ENCODE data around the gene NBPF3.
"Not testable (repeated sequence)": the region's sequence is repeated elsewhere in the genome, so short reads cannot be mapped to it uniquely, and the experiment has no call there.

NBPF3 gene

GRCh38 chr1:21406659-21407058, 33.3 kb upstream of the NBPF3 start:
- TF ChIP-seq CTCF (IDR thresholded peaks at IDR 0.05) = no peak
- H3K27me3 ChIP-seq = peaks cover 18% of the 10 kb centered on the region
- no peak overlapping the region for H3K27ac ChIP-seq
- no peaks in the 10 kb centered on the region for H3K4me1 ChIP-seq (ENCODE audit: control insufficient read depth in 1 of 2, insufficient read depth in 1 of 2, low read depth in 1 of 2, low read length in 1 of 2)
- H3K9me3 ChIP-seq = no peaks in the 10 kb centered on the region
- no peak overlapping the region for H3K4me3 ChIP-seq (ENCODE audit: low read depth in 1 of 2, low read length in 1 of 2)
- H3K36me3 ChIP-seq = no peaks in the 10 kb centered on the region

- peaks cover 18% of the 10 kb centered on the region for H3K27me3 ChIP-seq
- H3K27ac ChIP-seq; H3K4me1 ChIP-seq (ENCODE audit: control insufficient read depth in 1 of 2, insufficient read depth in 1 of 2, low read depth in 1 of 2, low read length in 1 of 2); H3K4me3 ChIP-seq (ENCODE audit: low read depth in 1 of 2, low read length in 1 of 2); H3K9me3 ChIP-seq; H3K36me3 ChIP-seq: not testable (repeated sequence)
Measured at GRCh38 chr1:21409897-21410296, 30.0 kb upstream of the NBPF3 start.

- Histone ChIP-seq H3K4me1 (ENCODE audit: control insufficient read depth in 1 of 2, insufficient read depth in 1 of 2, low read depth in 1 of 2, low read length in 1 of 2) (no peaks in the 10 kb centered on the region), H3K27me3 (peaks cover 4% of the 10 kb centered on the region), H3K9me3 (no peaks in the 10 kb centered on the region), H3K36me3 (no peaks in the 10 kb centered on the region), H3K27ac (no peak overlapping the region), H3K4me3 (ENCODE audit: low read depth in 1 of 2, low read length in 1 of 2) (no peak overlapping the region)
- TF ChIP-seq CTCF (IDR thresholded peaks at IDR 0.05) = no peak
Measured at GRCh38 chr1:21414015-21414414, 25.9 kb upstream of the NBPF3 start.

- not testable (repeated sequence) for H3K9me3 ChIP-seq; H3K36me3 ChIP-seq; H3K4me3 ChIP-seq (ENCODE audit: low read depth in 1 of 2, low read length in 1 of 2); H3K4me1 ChIP-seq (ENCODE audit: control insufficient read depth in 1 of 2, insufficient read depth in 1 of 2, low read depth in 1 of 2, low read length in 1 of 2); H3K27ac ChIP-seq
- peaks cover 12% of the 10 kb centered on the region for H3K27me3 ChIP-seq
Measured at GRCh38 chr1:21420378-21420777, 19.6 kb upstream of the NBPF3 start.

- not testable (repeated sequence) for H3K27ac ChIP-seq; H3K36me3 ChIP-seq; H3K4me1 ChIP-seq (ENCODE audit: control insufficient read depth in 1 of 2, insufficient read depth in 1 of 2, low read depth in 1 of 2, low read length in 1 of 2); H3K9me3 ChIP-seq; H3K4me3 ChIP-seq (ENCODE audit: low read depth in 1 of 2, low read length in 1 of 2)
- H3K27me3 ChIP-seq = peaks cover 13% of the 10 kb centered on the region
Measured at GRCh38 chr1:21421307-21421706, 18.6 kb upstream of the NBPF3 start.

- not testable (repeated sequence) for H3K4me3 ChIP-seq (ENCODE audit: low read depth in 1 of 2, low read length in 1 of 2); H3K27ac ChIP-seq; H3K36me3 ChIP-seq; H3K9me3 ChIP-seq; H3K4me1 ChIP-seq (ENCODE audit: control insufficient read depth in 1 of 2, insufficient read depth in 1 of 2, low read depth in 1 of 2, low read length in 1 of 2)
- peaks cover 18% of the 10 kb centered on the region for H3K27me3 ChIP-seq
Measured at GRCh38 chr1:21427798-21428480, 12.0 kb upstream of the NBPF3 start.

- H3K4me1 ChIP-seq (ENCODE audit: control insufficient read depth in 1 of 2, insufficient read depth in 1 of 2, low read depth in 1 of 2, low read length in 1 of 2); H3K36me3 ChIP-seq; H3K4me3 ChIP-seq (ENCODE audit: low read depth in 1 of 2, low read length in 1 of 2); H3K27ac ChIP-seq; H3K9me3 ChIP-seq: not testable (repeated sequence)
- peaks cover 22% of the 10 kb centered on the region for H3K27me3 ChIP-seq
Measured at GRCh38 chr1:21428481-21429073, 11.4 kb upstream of the NBPF3 start.

- H3K4me1 ChIP-seq (ENCODE audit: control insufficient read depth in 1 of 2, insufficient read depth in 1 of 2, low read depth in 1 of 2, low read length in 1 of 2); H3K36me3 ChIP-seq; H3K27ac ChIP-seq; H3K9me3 ChIP-seq; H3K4me3 ChIP-seq (ENCODE audit: low read depth in 1 of 2, low read length in 1 of 2): not testable (repeated sequence)
- H3K27me3 ChIP-seq = peaks cover 22% of the 10 kb centered on the region
Measured at GRCh38 chr1:21429210-21429609, 10.7 kb upstream of the NBPF3 start.

GRCh38 chr1:21430875-21431274, 9.1 kb upstream of the NBPF3 start:
- H3K4me3 ChIP-seq (ENCODE audit: low read depth in 1 of 2, low read length in 1 of 2); H3K4me1 ChIP-seq (ENCODE audit: control insufficient read depth in 1 of 2, insufficient read depth in 1 of 2, low read depth in 1 of 2, low read length in 1 of 2); H3K36me3 ChIP-seq; H3K9me3 ChIP-seq; H3K27ac ChIP-seq: not testable (repeated sequence)
- H3K27me3 ChIP-seq = peaks cover 28% of the 10 kb centered on the region

Data from neutrophil (primary cell).